ENCODE results near the gene POGK.

DNA sequence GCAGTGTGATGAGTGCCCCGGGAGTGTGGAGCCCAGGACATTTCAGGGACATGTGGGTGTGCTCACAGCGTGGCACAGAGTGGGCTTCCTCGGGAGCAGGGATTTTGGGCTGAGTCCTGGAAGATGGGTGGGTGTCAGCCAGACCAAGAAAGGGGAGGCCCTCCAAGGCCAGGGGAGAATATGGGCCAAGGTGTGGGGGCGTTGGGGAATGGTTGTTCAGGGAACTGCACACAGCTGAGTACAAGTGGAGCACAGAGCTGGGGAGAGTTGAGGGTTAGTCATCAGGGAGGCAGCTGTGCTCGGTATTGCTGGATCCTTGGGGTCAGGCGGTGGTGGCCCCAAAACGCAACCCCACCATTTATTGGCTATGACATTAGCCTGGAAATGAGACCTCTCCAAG lies 5.5 kb downstream of the POGK start:
- TF ChIP-seq TAF1 (IDR thresholded peaks at IDR 0.05; ENCODE audit: low read depth, low read length) = no peak
- no peak for TF ChIP-seq POLR2A (IDR thresholded peaks at IDR 0.05; ENCODE audit: low read depth, low read length)
- no peak for TF ChIP-seq POLR2AphosphoS5 (IDR thresholded peaks at IDR 0.05; ENCODE audit: low read depth, low read length)
- TF ChIP-seq SPI1 (IDR thresholded peaks at IDR 0.05; ENCODE audit: low read depth, low read length) = no peak
- TF ChIP-seq POU2F2 (IDR thresholded peaks at IDR 0.05; ENCODE audit: low read depth, low read length) = no peak
- TF ChIP-seq PAX5 (IDR thresholded peaks at IDR 0.05; ENCODE audit: insufficient read depth, low read length, severe bottlenecking) = no peak

Data from GM12891 (cell line).